Prostate gland (tissue), 2 donors: Measurements from ENCODE around the gene PHF10.

Source experiments
- POLR2A ChIP-seq: fragments of 450-650 bp; IDR thresholded peaks from one replicate; pipeline ENCODE4 v1.6.1; 2016; ENCODE audit warnings: antibody characterized with exemption, mild to moderate bottlenecking
- POLR2AphosphoS5 ChIP-seq: sonication (generic); formaldehyde crosslinking; IDR thresholded peaks from one replicate; pipeline ENCODE4 v1.6.1; 2017; ENCODE audit warnings: antibody characterized with exemption
- TF ChIP-seq, protein P1 (sequence below), 4 experiments: fragments of 200-600 bp in 2 of 4; fragments of 450-650 bp in 2 of 4; sonication (generic) in 2 of 4; IDR thresholded peaks; 1 replicate in 3 of 4; 2 replicates in 1 of 4; pipeline ENCODE4 v1.5.1; 2016 to 2019; ENCODE audit warnings: antibody characterized with exemption in 4 of 4, mild to moderate bottlenecking in 2 of 4, moderate library complexity in 2 of 4

DNA sequence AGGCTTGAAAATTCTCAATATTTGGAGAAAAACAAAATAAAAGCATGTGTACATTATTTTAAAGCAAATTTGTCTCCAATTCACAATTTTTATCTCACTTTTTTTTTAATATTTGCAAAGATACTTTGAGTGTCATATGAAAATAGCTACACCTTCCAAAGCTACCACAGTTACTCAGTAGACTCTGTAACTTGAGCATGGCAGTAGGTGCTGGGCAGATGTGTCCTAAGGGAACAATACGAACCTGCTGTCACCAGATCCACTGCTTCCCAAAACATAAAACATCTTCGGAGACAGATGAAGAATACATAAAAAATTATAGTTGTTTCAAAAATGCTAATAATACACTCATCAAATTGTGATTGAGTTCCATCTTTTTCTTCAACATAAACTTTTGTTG lies 33.0 kb downstream of the PHF10 start:
- TF ChIP-seq, protein P1, sequence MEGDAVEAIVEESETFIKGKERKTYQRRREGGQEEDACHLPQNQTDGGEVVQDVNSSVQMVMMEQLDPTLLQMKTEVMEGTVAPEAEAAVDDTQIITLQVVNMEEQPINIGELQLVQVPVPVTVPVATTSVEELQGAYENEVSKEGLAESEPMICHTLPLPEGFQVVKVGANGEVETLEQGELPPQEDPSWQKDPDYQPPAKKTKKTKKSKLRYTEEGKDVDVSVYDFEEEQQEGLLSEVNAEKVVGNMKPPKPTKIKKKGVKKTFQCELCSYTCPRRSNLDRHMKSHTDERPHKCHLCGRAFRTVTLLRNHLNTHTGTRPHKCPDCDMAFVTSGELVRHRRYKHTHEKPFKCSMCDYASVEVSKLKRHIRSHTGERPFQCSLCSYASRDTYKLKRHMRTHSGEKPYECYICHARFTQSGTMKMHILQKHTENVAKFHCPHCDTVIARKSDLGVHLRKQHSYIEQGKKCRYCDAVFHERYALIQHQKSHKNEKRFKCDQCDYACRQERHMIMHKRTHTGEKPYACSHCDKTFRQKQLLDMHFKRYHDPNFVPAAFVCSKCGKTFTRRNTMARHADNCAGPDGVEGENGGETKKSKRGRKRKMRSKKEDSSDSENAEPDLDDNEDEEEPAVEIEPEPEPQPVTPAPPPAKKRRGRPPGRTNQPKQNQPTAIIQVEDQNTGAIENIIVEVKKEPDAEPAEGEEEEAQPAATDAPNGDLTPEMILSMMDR (IDR thresholded peaks at IDR 0.05), result no peak
- TF ChIP-seq POLR2A (no peak), POLR2AphosphoS5 (no peak)
